Epithelial cell of proximal tubule (primary cell): Measurements from ENCODE around the gene BTBD9. TPM values are rescaled to one million over a fixed set of nuclear protein-coding genes. Genes with fewer than 3 reads are reported as not detected.

Experiments
- DNase-seq: peaks from one replicate; pipeline ENCODE4 v3.0.0-alpha.2; 2011; ENCODE audit warnings: low read depth
- H3K4me3 ChIP-seq: 2 replicates; pipeline ENCODE4 v1.5.1; 2011; ENCODE audit warnings: low read depth, mild to moderate bottlenecking, low read length
- total RNA-seq: library from RNA; depleted of rRNA; stranded (reverse); fragments of >200 nt; gene quantifications from 2 replicates; pipeline ENCODE4 v1.2.3, GENCODE V29; 2015
- TF ChIP-seq, protein P1 (sequence below): conservative IDR thresholded peaks from 2 replicates; pipeline ENCODE4 v1.5.1; 2012; ENCODE audit warnings: low read depth, mild to moderate bottlenecking, low read length

Gene BTBD9
- total RNA-seq, 1 donor from 2014 or later = 2.9 TPM

DNA sequence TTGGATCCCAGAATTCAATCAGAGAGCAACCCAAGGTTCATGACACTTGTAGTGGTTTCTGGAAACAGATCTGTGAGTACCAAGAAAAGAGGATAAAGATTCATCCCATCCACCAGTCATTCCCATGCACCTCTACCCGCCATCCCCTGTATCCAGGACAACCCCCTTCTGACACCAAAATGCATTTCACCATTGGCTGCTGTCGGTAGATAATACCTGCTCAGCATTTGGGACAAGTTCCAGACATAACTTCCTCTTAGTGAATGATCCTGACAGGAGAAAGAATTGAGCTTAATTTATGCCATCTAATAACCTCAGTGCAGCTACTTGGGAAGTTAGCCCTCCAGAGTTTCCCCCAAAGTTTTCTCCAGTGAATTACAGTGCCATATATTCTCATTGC is 491.1 kb downstream of the BTBD9 start:
- TF ChIP-seq, protein P1, sequence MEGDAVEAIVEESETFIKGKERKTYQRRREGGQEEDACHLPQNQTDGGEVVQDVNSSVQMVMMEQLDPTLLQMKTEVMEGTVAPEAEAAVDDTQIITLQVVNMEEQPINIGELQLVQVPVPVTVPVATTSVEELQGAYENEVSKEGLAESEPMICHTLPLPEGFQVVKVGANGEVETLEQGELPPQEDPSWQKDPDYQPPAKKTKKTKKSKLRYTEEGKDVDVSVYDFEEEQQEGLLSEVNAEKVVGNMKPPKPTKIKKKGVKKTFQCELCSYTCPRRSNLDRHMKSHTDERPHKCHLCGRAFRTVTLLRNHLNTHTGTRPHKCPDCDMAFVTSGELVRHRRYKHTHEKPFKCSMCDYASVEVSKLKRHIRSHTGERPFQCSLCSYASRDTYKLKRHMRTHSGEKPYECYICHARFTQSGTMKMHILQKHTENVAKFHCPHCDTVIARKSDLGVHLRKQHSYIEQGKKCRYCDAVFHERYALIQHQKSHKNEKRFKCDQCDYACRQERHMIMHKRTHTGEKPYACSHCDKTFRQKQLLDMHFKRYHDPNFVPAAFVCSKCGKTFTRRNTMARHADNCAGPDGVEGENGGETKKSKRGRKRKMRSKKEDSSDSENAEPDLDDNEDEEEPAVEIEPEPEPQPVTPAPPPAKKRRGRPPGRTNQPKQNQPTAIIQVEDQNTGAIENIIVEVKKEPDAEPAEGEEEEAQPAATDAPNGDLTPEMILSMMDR = no peak
- DNase-seq = no peak

DNA sequence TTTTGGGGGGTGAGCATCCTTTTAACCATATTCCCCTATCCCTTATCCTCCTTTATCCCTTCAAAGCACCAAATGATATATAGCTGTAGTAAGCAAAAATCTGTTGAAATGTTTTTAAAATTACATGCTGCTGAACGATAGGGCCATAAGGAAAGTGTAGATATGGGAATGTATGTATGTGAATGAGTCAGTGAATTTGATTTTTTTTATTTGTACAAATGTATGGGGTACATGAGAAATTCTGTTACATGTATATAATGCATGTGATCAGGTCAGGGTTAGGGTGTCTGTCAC is 493.0 kb downstream of the BTBD9 start:
- DNase-seq = no peak
- TF ChIP-seq, protein P1 = no peak
- H3K4me3 ChIP-seq = no peak overlapping the region

More for the DNA sequence above, 491.1 kb downstream of the BTBD9 start:
- no peak overlapping the region for H3K4me3 ChIP-seq

- H3K4me3 ChIP-seq = no peak overlapping the region
- DNase-seq = no peak
- TF ChIP-seq, protein P1 = no peak
These were observed 493.6 kb downstream of the BTBD9 start for GRCh38 chr6:38146021-38146733.

DNA sequence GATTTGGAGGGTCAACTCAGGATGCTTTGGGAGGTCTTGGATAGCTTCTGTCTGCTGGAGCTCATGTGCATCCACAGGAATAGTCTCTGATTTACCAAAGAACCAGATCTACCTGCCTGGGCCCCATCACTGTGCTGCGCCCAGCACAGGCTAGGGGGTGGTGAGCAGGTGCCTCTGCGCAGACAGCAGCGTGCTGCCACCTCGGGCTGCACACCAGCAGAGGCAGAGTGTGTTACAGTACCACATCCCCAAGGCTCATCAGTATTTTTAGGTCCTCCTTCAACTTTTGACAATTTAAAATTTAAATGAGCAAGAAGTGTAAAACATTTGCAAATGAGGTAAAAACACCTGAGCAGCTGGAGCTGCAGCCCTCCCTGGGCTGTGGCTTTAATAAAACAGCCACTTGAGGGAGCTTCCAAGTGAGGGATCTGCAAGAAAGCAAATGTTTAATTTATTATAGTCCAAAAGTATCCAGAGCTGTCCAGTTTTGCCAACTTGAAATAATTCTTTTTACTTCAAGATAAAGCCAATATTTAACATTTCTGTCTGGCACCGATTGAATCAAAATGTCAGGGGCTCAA is 495.3 kb downstream of the BTBD9 start:
- no peak overlapping the region for H3K4me3 ChIP-seq
- DNase-seq = no peak
- TF ChIP-seq, protein P1 = peak; percentile 3

- TF ChIP-seq, protein P1 = no peak
- DNase-seq = no peak
- no peak overlapping the region for H3K4me3 ChIP-seq
These were observed 496.3 kb downstream of the BTBD9 start for GRCh38 chr6:38143191-38144150.

DNA sequence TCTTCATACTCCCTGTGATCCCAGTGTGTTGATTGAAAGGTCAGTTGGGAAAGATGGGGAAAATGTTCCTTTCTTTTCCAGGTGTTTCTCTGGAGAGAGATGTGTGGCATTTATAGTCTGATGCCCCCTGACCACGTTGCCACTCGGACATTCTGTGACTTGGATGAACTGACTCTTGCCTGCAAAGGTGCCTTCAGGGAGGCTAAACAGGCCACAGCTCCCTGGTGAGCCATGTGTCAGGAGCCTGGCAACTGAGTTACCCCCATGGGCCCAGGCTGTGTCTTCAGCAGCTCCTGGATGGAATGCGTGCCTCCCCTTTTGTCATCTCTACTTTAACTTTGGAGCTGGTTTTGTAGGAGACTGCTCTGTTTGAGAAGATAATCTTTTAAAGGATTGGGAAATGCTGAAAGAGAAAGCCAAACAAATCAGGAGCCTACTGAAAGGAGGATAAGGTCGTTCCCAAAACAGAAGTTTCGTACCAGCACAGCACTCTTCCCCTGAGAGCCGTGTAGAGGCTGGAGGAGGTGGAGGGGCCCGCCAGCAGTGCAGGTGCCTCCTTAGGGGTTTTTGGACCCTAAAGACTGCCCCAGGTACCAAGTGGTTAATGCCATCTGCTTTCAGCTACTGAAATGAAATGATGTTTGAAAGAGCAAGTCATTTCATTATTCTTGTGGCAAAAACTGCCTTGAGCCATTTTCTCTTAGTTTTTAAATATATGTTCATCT is 497.4 kb downstream of the BTBD9 start:
- H3K4me3 ChIP-seq = no peak overlapping the region
- TF ChIP-seq, protein P1 = no peak
- DNase-seq = no peak
